Endothelial cell of umbilical vein (primary cell): Measurements from ENCODE around the gene LIMS4. TPM values are rescaled to one million over a fixed set of nuclear protein-coding genes. Genes with fewer than 3 reads are reported as not detected.
"Not testable (repeated sequence)": the region's sequence is repeated elsewhere in the genome, so short reads cannot be mapped to it uniquely, and the experiment has no call there.

Source experiments
- Bru-seq: library from RNA; stranded (reverse); fragments of 400-500 nt; gene quantifications from one replicate; lab custom pipeline; 2021; lab: Mats Ljungman, UMichigan
- BruChase-seq, 2 experiments: library from RNA; stranded (reverse); fragments of 400-500 nt; gene quantifications; one replicate each; lab custom pipeline; 2021; lab: Mats Ljungman, UMichigan
- BruUV-seq: library from RNA; stranded (reverse); fragments of 400-500 nt; replicated peaks from 2 replicates; lab custom pipeline; 2021; lab: Mats Ljungman, UMichigan
- CTCF ChIA-PET: fragments of 300-600, 350-600 bp; sonication (Branson Sonifier 250); formaldehyde crosslinking; loops from one replicate; lab custom pipeline; 2021; ENCODE audit warnings: antibody characterized with exemption, inconsistent platforms; lab: Charles Lee
- POLR2A ChIA-PET: fragments of 300-600, 350-600 bp; sonication (Branson Sonifier 250); formaldehyde crosslinking; loops from one replicate; lab custom pipeline; 2021; ENCODE audit warnings: antibody characterized with exemption, inconsistent platforms; lab: Charles Lee
- DNase-seq: peaks from one replicate; pipeline ENCODE4 v3.0.0-alpha.2; 2011; ENCODE audit warnings: low read depth, low spot score
- FAIRE-seq: peaks from 2 replicates; lab custom pipeline; 2011; peaks lifted over from hg19 to GRCh38; lab: Jason Lieb, UNC
- H2AFZ ChIP-seq: 2 replicates; pipeline ENCODE4 v1.6.0; 2012; ENCODE audit warnings: low read depth, low read length, control low read depth, inconsistent platforms
- H3K27ac ChIP-seq: 2 replicates; pipeline ENCODE4 v1.5.1; 2011; ENCODE audit warnings: low read depth, mild to moderate bottlenecking, control low read depth, low read length, moderate library complexity; ENCODE audit not compliant: insufficient read depth
- H3K27me3 ChIP-seq, 2 experiments: 2 replicates each; pipeline versions ENCODE4 v1.6.0 to v1.6.1; 2011; ENCODE audit warnings: low read length in 2 of 2, mixed read lengths in 1 of 2; ENCODE audit not compliant: control insufficient read depth in 2 of 2, insufficient read depth in 2 of 2
- H3K36me3 ChIP-seq, 2 experiments: 2 replicates in 1 of 2; 3 replicates in 1 of 2; pipeline ENCODE4 v1.5.1; 2011; ENCODE audit warnings: low read length in 2 of 2, mild to moderate bottlenecking in 1 of 2, moderate library complexity in 1 of 2; ENCODE audit not compliant: control insufficient read depth in 2 of 2, insufficient read depth in 2 of 2; ENCODE audit errors: extremely low read depth in 1 of 2
- H3K4me1 ChIP-seq: 3 replicates; pipeline ENCODE4 v1.5.1; 2011; ENCODE audit warnings: mild to moderate bottlenecking, low read length; ENCODE audit not compliant: control insufficient read depth, insufficient read depth; ENCODE audit errors: extremely low read depth
- H3K4me2 ChIP-seq: 2 replicates; pipeline ENCODE4 v1.6.1; 2011; ENCODE audit warnings: low read length, control low read depth, mixed read lengths; ENCODE audit not compliant: insufficient read depth
- H3K4me3 ChIP-seq, 3 experiments: fragments of 200-600 bp in 1 of 3; sonication (generic), shearing (Covaris generic) in 1 of 3; replicated peaks in 1 of 3; 2 replicates each; pipeline ENCODE4 v1.5.1; 2011 to 2016; ENCODE audit warnings: control low read depth in 3 of 3, low read length in 3 of 3, mild to moderate bottlenecking in 2 of 3, inconsistent platforms in 1 of 3, low read depth in 1 of 3, moderate library complexity in 1 of 3; ENCODE audit not compliant: insufficient read depth in 1 of 3
- H3K79me2 ChIP-seq: 2 replicates; pipeline ENCODE4 v1.6.0; 2012; ENCODE audit warnings: low read length, inconsistent platforms; ENCODE audit not compliant: control insufficient read depth, insufficient read depth
- H3K9ac ChIP-seq: replicated peaks from 2 replicates; pipeline ENCODE3; 2011; ENCODE audit warnings: low read length, control low read depth; ENCODE audit not compliant: insufficient read depth; ENCODE audit errors: extremely low read depth
- H3K9me1 ChIP-seq: replicated peaks from 3 replicates; pipeline ENCODE4 v1.6.0; 2011; ENCODE audit warnings: mild to moderate bottlenecking, low read length; ENCODE audit not compliant: control insufficient read depth, insufficient read depth; ENCODE audit errors: extremely low read depth
- H3K9me3 ChIP-seq: replicated peaks from 2 replicates; pipeline ENCODE4 v1.5.1; 2012; ENCODE audit warnings: low read length, inconsistent platforms; ENCODE audit not compliant: control insufficient read depth, insufficient read depth
- H4K20me1 ChIP-seq: replicated peaks from 2 replicates; pipeline ENCODE3; 2011; ENCODE audit warnings: mild to moderate bottlenecking, low read length; ENCODE audit not compliant: control insufficient read depth, insufficient read depth; ENCODE audit errors: extremely low read depth
- dilution Hi-C: fragments of 300-500 bp; cut with MboI; formaldehyde crosslinking; loops from one replicate; pipeline ENCODE4 v1.15.0; 2019; ENCODE audit warnings: low sequenced_read_pairs; ENCODE audit not compliant: extremely low pct_ligation_motif_present
- intact Hi-C: fragments of 100-400 bp; cut with micrococcal nuclease; formaldehyde crosslinking; loops from one replicate; pipeline ENCODE4 v1.10.0; 2022
- long read RNA-seq: library from polyadenylated mRNA; stranded (forward); transcript quantifications from one replicate; pipeline ENCODE4 v2.0.0, GENCODE V29; 2021
- polyA minus RNA-seq, 3 experiments: library from RNA; depleted of rRNA, polyadenylated mRNA; stranded (reverse); fragments of >200 nt; gene quantifications; 1 replicate in 1 of 3; 2 replicates in 2 of 3; pipeline ENCODE4 v1.2.3, GENCODE V29; 2011
- polyA plus RNA-seq, 4 experiments: library from polyadenylated mRNA; depleted of rRNA in 3 of 4; stranded (reverse) in 3 of 4; unstranded in 1 of 4; fragments of >200 nt; gene quantifications; 2 replicates each; pipeline versions ENCODE4 v1.2.1 to v1.2.3, GENCODE V29; 2011 to 2012; ENCODE audit warnings: missing spikeins in 1 of 4
- total RNA-seq: library from RNA; stranded (reverse); gene quantifications from 2 replicates; pipeline ENCODE4 v1.2.3, GENCODE V29; 2021

Gene LIMS4
- total RNA-seq (14.4 and 35.7 TPM in 2 replicates), polyA plus RNA-seq (18.3 and 28.8 TPM in 2 replicates), polyA minus RNA-seq (52.4 and 72.4 TPM in 2 replicates), Bru-seq, nascent RNA (not detected), BruChase-seq, experiment 1, labeled RNA remaining after a 6-hour chase (percentile 27 among the genes with signal in this experiment), BruChase-seq, experiment 2, labeled RNA remaining after a 2-hour chase (not detected)
- 22.8 and 25.1 TPM in 2 replicates for polyA plus RNA-seq (2011; cell fraction: cytosol; rRNA removed)
- polyA plus RNA-seq (2011; cell fraction: nucleus; rRNA removed), result 53.6 and 59.9 TPM in 2 replicates
- 29.1 and 32.8 TPM in 2 replicates for polyA plus RNA-seq (2012)
- polyA minus RNA-seq (2011; cell fraction: cytosol; rRNA and poly(A)+ RNA removed), result not detected
- polyA minus RNA-seq (2011; cell fraction: nucleus; rRNA and poly(A)+ RNA removed), result 43.8 and 70.6 TPM in 2 replicates
- long read RNA-seq, transcript LIMS4-205 (3 exons, 957 nt), result major isoform, 12 of 20 reads
- long read RNA-seq, partial matches to known transcripts, result 6 of 20 reads
- long read RNA-seq, other reads (novel, unspliced or antisense), result 0 of 20 reads

- dilution Hi-C loops, intact Hi-C loops: not testable (repeated sequence)
These were observed at the start of gene LIMS4 for GRCh38 chr2:110472171-110473058. LIMS4 (minus strand) TSS chr2:110472816; CDS start chr2:110472778, 38 bp downstream.

GRCh38 chr2:110499755-110500377 is 27.2 kb upstream of the LIMS4 start:
- H3K9ac ChIP-seq, H3K36me3 ChIP-seq, DNase-seq, dilution Hi-C loops, H3K9me1 ChIP-seq, H3K4me3 ChIP-seq, H3K4me1 ChIP-seq, H4K20me1 ChIP-seq, H3K27me3 ChIP-seq, BruUV-seq, H3K79me2 ChIP-seq, intact Hi-C loops, CTCF ChIA-PET, POLR2A ChIA-PET, H3K4me2 ChIP-seq, H3K9me3 ChIP-seq, H2AFZ ChIP-seq, H3K27ac ChIP-seq: not testable (repeated sequence)
- peak; percentile 26 for FAIRE-seq

More at GRCh38 chr2:110472171-110473058, at the start of gene LIMS4:
- H3K9ac ChIP-seq, H3K4me2 ChIP-seq, DNase-seq, POLR2A ChIA-PET, H4K20me1 ChIP-seq, H2AFZ ChIP-seq, H3K27me3 ChIP-seq, H3K79me2 ChIP-seq, BruUV-seq, H3K36me3 ChIP-seq, H3K9me1 ChIP-seq, H3K9me3 ChIP-seq, H3K27ac ChIP-seq, H3K4me1 ChIP-seq, H3K4me3 ChIP-seq, FAIRE-seq, CTCF ChIA-PET: not testable (repeated sequence)

GRCh38 chr2:110496027-110496426 is 23.4 kb upstream of the LIMS4 start:
- H3K4me2 ChIP-seq, H3K27me3 ChIP-seq, H3K79me2 ChIP-seq, FAIRE-seq, H4K20me1 ChIP-seq, DNase-seq, H3K36me3 ChIP-seq, H3K9me1 ChIP-seq, H3K4me3 ChIP-seq, H3K9ac ChIP-seq, H3K4me1 ChIP-seq, CTCF ChIA-PET, intact Hi-C loops, BruUV-seq, H2AFZ ChIP-seq, H3K9me3 ChIP-seq, H3K27ac ChIP-seq, POLR2A ChIA-PET, dilution Hi-C loops: not testable (repeated sequence)
